ENCODE measurements around the gene CCDC43.

- TF ChIP-seq MTA2 (IDR thresholded peaks at IDR 0.05; ENCODE audit: low read depth): no peak
- TF ChIP-seq ZKSCAN1 (IDR thresholded peaks at IDR 0.05; ENCODE audit: low read depth, low read length): no peak
- TF ChIP-seq EZH2 (IDR thresholded peaks at IDR 0.05; ENCODE audit: borderline replicate concordance, low read depth, low read length): no peak
- no peak for TF ChIP-seq ZZZ3 (IDR thresholded peaks at IDR 0.05)
- TF ChIP-seq, protein P1, sequence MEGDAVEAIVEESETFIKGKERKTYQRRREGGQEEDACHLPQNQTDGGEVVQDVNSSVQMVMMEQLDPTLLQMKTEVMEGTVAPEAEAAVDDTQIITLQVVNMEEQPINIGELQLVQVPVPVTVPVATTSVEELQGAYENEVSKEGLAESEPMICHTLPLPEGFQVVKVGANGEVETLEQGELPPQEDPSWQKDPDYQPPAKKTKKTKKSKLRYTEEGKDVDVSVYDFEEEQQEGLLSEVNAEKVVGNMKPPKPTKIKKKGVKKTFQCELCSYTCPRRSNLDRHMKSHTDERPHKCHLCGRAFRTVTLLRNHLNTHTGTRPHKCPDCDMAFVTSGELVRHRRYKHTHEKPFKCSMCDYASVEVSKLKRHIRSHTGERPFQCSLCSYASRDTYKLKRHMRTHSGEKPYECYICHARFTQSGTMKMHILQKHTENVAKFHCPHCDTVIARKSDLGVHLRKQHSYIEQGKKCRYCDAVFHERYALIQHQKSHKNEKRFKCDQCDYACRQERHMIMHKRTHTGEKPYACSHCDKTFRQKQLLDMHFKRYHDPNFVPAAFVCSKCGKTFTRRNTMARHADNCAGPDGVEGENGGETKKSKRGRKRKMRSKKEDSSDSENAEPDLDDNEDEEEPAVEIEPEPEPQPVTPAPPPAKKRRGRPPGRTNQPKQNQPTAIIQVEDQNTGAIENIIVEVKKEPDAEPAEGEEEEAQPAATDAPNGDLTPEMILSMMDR (IDR thresholded peaks at IDR 0.05 in 2 of 3, conservative IDR thresholded peaks at IDR 0.05 in 1 of 3; ENCODE audit: insufficient read depth in 2 of 3, low read depth in 1 of 3, low read length in 3 of 3): no peak
- TF ChIP-seq HNRNPK (IDR thresholded peaks at IDR 0.05; ENCODE audit: low read depth, low read length, poor library complexity, severe bottlenecking): no peak
- no peak for TF ChIP-seq SIX5 (IDR thresholded peaks at IDR 0.05; ENCODE audit: borderline replicate concordance in 1 of 2, insufficient read depth in 1 of 2, low read depth in 1 of 2, low read length in 2 of 2)
- TF ChIP-seq TFE3 (CRISPR knock-in tag; IDR thresholded peaks at IDR 0.05): no peak
Measured at GRCh38 chr17:44663095-44663494, 26.5 kb downstream of the CCDC43 start.
